NCI-H2196 (cell line): ENCODE data around the gene GDF2.

Source experiments
- DNase-seq: peaks from one replicate; lab custom pipeline; 2025; ENCODE audit not compliant: unreplicated experiment; lab: John Stamatoyannopoulos, UW

The GDF2 gene

DNA sequence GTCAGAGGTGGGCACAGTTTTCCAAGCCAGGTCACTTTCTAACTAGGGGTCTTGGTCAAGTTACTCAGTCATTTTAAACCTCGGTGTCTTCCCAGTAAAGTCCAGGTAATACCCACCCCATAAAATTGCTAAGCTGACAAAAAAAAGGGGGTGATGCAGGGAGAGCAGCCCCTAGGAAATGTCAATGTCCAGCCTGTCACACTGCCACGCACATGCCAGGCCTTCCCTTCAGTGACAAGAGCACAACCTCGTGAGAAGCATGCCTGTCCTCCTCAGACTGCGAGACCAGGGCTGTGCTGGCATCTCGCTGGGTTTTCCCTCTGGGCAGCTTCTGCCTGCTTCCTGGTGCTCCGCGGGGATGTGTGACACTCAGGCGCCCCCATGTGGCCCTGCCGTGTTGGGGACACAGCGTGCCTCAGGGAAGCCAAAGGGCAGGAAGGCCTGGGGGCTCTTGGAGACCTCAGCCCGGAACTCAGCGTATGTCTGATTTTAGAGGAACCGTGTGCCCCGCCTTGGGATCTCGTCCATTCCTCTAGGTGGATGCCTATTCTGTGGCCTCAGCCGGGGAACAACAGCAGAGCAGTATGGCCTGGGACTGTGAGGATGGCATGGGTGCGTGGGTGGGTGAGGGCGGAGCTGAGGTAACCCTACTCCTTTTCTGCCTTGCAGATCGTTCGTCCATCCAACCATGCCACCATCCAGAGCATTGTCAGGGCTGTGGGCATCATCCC lies 10.2 kb upstream of the GDF2 start:
- peak; percentile 56 for DNase-seq

DNA sequence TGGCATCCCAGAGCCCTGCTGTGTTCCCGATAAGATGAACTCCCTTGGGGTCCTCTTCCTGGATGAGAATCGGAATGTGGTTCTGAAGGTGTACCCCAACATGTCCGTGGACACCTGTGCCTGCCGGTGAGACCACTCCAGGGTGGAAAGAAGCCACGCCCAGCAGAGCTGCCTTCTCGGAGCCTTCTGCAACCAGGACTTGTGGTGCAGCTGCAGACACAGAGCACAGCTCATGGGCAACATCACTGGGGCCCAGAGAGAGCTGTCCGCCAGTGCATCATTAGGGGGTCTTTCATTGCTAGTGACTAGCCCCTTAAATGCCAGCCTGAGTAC lies 9.6 kb upstream of the GDF2 start:
- DNase-seq, result no peak

DNA sequence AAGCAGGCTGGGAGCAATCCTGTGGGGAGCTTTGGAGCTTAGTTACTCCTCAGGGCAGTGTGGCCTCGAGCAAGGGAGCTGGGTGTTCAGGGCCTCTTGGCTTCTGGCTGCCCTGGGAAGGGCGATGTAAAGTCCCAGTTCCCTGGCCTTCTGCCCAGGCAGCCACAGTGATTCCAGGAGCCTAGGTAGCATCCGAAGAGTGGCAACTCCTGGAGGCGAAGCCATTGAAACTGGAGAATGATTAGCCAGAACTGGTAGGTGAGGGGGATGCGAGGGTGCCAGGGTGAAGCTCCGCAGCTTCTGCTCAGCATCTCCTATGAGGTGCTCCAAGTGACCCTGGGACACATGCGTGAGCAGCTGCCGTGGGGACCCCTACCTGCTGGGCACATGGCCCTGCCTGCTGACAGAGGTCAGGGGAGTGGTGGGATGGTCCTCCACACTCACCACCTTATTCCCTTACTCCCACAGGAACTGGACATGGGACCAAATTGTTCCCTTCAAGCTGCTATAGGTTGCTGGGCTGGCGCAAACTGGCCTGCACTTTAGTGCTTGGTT lies 7.8 kb upstream of the GDF2 start:
- DNase-seq, result no peak

DNA sequence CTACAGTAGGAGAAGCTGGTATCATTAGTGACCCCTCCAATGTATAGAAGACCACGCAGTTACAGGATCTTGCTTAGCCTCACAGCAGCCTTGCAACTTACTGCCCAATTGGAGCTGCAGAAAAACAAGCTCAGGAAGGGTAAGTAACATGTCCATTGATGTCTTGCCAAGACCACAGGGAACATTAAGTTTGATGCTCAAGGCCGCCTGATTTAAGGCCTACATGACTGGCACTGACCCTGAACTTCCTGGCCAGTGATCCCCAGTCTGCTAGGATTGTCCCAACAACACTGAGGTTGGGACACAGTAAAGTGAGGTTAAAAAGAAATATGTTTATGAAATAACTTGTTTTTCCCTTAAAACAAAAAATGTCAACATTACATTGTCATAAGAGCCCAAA lies 6.8 kb upstream of the GDF2 start:
- DNase-seq, result no peak

DNA sequence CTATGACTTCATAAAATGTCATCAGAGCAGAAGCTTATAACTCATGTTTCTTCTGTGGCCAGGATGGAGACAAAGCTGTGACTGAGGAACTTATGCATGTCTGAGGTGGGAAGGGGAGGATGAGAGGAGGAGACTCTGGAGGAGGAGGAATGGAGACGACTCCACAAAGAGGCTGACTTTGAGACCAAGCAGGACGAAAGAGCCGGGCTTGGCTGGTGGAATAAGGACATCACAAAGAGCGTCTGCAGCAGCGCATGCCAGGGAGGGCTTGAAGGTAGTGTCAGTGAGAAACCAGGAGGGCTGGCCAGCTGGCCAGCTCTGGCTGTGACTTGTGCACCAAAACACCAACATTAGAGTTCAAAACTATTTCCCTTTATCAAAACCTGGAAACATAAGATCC lies 6.1 kb upstream of the GDF2 start:
- no peak for DNase-seq

DNA sequence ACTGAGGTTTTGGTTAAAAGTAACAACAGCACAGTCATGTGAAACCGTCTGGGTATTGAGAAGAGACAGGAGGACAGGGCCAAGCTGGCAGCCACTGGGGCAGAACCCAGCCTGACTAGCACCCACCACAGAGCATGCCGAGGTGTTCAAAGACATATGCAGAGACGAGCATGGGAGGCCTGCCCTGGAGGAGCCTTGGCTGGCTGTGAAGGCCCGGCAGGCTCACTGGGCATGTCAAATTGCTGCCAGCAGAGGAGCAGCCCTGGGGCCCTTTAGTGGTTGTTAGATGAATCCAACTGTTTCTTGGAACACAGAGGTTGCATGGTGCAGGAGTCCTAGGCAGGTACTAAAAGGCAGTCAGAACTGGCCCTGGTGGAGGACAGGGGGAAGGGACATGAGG lies 5.0 kb upstream of the GDF2 start:
- DNase-seq, result no peak

DNA sequence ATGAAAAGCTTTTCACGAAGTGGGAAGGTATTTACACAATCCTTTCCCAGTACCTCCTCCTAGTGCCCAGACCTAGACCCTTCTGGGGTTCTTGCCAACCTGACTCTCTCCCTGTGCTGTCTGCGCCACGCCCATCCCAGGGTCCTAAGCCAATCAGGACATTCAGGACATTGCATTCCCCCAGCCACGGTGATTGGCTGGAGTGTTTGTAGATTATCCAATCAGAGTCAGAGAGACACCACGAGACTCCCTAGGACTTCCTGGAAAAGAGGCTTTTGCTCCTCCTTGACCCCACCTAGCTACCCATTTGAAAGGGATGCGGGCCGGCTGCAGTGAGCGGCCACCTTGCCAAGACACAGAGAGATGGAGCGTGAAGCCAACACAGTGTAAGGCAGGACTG lies 3.5 kb upstream of the GDF2 start:
- no peak for DNase-seq

DNA sequence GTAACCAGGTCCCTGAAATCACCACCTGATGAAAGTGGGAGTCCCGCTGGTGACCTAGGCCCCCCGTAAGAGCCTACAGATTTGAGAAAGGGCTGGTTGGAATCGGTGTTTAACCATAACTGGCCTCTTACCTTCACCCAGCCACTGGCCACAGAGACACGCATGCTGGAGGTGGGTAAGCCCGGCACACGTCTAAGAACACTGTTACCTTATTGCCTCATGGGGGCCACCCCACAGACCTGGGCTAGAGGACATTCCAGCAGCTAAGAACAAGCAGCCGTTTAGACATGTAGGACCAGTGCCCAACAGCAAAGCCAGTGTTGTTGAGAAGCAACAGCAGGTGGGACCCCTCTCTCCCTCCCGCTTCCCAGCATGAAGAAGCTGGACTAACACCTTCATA lies 2.5 kb upstream of the GDF2 start:
- no peak for DNase-seq

DNA sequence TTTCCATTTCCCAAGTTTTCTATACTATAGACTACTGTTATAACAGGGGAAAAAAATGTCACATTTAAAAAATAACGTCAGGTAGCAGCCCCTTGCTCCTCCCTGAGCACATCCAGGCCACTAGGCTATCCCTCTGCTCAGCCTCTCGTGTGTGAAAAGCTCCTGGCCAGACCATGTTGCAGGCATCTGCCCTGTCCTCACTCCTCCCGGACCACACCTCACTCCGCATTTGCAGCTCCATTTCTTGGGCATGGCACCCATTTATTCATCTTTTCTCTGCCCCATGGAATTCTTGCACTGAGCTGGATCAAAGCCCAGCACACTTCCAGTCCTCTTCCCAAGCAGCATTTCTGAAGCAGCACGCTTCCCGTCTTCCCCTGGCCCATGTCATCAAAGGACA lies 1.4 kb upstream of the GDF2 start:
- no peak for DNase-seq

DNA sequence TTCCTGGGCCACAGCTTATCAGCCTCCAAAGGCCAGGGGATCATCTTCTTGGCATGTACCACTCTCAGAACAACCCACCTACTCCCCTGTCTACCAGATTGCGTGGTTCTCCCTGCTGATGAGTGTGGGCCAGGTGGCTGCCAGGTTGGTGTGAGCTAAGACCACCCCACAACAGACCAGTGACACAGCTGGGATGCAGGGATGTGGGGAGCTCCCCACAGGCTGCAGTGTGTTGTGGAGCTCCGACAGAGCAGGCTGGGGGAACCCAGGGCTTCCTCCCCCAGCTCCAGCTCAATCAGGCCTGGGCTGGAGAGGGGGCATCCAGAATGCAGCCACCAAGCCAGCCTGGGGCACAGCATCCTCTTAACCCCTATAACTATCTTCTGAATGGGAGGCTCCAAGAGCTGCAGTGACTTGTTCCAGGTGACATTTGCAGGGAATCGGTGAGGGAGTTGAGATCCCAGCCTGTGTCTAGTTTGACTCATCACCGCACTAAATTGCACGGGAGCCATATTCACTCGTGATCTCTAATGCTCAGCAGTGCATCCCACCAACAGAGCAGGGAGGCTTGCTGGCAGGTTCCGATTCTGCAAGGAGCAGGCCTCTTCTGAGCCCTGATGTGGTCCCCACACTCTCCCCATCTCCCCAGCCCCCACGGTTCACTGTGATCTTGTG lies 596 bp upstream of the GDF2 start:
- DNase-seq, result no peak

DNA sequence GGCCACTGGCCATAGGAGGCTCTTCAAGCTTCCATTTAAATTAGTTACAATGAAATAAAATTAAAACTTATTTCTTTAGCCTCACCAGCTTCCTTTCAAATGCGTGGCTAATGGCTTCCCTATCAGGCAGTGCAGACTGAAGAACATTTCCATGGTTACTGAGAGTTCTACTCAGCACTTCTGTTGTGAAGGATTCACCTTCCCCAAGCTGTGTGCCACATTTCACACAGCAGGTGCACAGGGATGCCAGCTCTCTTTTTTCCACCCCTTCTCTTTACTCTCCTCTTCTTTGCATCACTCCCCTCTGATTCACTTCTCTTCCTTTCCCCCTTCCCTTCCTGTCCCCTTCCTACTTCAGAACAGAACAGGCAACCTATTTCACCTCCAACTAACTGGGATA lies 833 bp downstream of the GDF2 start:
- no peak for DNase-seq

DNA sequence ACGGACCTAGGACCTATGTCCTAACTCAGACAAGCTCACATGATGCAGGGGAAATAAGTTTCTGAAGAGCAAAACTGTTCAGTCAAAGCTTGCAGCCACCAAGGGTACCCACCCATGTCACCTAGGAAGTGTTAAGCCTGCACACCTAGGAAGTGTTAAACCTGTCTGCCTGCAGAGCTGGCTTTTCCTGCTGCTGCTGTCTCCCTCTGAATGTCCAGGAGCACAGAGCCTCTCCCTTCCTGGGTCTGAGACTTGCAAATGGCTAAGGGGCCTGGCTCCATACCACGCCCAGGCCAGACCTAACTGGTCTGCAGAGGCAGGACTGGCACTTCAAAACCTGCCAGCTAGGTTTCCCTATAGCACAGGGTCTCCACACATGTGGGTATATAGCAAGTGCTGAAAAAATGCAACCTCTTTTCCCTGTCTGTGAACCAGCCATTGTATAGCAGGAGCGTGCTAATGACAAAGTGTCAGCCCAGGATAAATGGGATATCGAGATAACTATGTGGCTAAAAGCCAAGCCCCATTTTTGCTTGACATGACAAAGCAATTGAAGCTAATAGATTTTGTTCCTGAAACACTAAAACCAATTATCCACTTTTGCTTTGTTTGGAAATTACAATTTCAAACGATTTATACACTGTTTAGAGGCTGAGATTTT lies 1.5 kb downstream of the GDF2 start:
- no peak for DNase-seq

DNA sequence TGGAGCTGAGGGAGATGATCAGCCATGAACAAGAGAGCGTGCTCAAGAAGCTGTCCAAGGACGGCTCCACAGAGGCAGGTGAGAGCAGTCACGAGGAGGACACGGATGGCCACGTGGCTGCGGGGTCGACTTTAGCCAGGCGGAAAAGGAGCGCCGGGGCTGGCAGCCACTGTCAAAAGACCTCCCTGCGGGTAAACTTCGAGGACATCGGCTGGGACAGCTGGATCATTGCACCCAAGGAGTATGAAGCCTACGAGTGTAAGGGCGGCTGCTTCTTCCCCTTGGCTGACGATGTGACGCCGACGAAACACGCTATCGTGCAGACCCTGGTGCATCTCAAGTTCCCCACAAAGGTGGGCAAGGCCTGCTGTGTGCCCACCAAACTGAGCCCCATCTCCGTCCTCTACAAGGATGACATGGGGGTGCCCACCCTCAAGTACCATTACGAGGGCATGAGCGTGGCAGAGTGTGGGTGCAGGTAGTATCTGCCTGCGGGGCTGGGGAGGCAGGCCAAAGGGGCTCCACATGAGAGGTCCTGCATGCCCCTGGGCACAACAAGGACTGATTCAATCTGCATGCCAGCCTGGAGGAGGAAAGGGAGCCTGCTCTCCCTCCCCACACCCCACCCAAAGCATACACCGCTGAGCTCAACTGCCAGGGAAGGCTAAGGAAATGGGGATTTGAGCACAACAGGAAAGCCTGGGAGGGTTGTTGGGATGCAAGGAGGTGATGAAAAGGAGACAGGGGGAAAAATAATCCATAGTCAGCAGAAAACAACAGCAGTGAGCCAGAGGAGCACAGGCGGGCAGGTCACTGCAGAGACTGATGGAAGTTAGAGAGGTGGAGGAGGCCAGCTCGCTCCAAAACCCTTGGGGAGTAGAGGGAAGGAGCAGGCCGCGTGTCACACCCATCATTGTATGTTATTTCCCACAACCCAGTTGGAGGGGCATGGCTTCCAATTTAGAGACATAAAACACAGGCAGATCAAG lies 3.3 kb downstream of the GDF2 start:
- no peak for DNase-seq

DNA sequence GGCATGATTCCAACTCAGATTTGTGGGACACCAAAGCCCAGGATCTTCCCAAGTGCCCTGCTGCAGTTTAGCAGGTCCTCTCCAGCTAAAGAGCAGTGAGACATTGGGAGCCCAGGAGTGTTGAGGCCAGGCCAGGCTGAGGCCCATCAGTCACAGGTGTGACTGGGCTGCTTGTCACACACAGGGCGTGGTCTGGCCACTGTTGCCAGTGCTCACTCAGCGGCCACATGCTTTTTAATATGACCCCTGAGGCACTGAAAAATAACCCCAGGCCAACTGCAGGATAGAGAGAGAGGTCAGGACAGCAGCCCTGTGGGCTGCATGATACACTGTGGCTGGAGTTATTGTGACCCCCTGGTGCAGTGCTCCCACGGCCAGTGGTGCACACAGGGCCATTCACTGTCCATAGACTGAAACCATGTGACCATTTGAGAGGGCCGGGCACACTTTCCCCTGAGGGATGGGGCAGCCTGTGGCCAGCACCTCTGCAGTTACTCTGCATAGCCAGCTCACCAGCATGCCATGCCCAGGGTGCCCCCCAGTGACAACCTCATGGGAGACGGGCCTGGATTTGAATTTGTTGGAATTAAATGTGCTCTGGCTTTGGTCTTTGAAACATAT lies 4.2 kb downstream of the GDF2 start:
- no peak for DNase-seq

DNA sequence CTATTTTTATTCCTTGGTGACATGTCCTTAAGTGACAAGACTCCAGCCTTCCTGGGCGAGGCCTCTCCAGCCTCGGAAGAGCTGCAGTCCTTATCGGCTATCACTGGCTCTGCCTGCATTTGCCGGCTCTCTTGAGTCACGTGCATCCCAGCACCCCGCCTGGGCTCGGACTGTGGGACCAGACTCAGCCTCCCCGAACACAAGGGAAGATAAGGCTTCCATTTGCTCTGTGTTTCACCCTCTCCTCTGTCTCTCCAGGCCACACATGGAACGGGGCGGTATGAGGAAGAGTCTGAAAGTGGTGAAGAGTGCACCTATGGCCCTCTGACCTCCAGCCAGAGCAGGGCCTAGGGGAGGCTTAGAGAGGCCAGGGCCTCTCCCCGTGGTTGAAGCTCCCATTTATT lies 4.7 kb downstream of the GDF2 start:
- no peak for DNase-seq

DNA sequence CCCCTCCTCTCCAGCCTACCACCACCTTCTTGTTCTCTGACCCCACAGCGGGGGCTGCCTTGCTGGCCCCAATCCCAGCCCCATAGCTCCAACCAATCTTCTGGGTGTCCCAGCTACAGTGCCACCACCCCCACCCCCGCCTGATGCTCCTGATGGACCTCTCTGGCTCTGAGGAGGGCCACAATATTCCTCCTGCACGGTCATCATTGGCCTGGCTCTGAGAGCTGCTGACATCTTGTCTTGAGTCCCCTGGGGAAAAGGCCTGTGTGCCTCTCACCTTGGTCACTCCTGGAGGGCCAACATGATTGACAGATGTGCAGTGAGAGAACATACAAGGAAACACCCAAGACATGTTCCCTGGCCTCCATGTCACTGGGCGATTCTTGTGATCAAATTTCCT lies 7.6 kb downstream of the GDF2 start:
- DNase-seq, result no peak

DNA sequence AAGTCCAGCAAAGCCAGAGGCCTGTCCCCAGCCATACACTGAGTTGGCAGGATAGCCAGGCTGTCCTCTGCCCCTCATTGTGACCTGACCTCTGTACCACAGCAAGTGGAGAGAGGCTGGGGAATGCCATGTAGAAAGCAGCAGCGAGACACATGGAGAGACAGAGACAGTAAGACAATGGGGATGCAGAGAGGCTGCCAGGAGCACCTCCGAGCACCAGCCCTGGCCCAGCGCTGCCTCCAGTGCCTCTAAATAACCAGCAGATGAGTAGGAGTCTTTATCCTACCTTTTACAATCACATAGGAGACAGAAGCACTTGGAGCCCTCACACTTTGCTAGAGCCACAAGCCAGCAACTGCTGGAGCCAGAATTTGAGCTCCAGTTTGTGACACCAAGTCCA lies 8.1 kb downstream of the GDF2 start:
- no peak for DNase-seq

DNA sequence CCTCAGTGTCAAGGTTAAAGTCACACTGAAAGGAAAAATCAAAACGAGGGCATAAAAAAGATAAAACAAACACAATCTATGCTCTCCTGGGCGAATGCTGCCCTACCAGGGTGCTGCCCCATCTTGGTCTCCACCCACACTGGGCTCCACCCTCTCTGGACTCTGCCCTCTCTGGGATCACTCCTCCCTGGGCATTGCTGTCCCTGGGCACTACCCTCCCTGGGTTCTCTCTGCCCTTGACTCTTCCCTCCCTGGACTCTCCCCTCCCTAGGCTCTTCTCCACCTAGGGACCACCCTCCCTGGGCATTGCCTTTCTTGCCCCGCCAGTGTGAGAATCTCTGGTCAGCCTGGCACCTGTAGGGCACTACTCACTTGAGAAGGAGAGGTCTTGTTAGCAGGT lies 8.6 kb downstream of the GDF2 start:
- DNase-seq, result no peak

DNA sequence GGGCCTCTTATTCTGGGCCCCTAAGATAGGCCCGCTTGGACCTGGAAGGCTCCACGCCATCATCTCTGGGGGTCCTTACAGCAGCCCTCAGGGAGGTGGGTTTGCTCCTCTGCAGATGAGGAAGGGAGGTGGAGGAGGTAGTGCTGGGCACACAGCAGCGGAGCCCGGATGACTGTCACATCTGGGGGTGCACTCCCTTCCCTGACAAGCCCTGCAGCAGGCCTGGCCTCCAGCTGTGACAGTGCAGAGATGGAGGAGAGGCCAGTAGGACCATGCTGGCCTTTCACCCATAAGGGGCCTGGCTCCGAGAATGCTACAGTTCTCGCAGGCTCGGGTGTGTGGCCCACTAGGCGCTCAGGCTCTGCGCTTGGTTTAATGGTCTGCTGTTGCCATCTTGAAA lies 9.2 kb downstream of the GDF2 start:
- DNase-seq, result no peak

DNA sequence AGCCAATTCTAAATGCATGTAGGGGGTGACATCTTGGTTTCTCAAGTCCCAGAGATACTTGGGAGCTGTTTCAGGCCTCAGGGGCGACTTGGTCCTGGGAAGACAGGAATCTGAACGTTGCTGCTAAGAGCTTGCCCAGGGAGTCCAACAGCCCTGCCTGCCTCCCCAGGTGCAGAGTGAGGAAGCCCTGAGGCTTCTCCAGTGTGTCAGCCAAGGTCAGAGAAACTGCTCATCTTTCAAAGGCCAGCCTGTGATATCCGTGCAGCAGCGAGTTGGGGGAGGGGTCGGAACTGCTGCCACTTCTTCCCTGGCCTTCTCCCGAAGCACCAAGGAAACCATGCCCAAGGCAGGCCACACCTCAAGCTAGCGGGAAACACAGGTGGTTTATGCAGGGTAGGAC lies 9.7 kb downstream of the GDF2 start:
- DNase-seq, result no peak

DNA sequence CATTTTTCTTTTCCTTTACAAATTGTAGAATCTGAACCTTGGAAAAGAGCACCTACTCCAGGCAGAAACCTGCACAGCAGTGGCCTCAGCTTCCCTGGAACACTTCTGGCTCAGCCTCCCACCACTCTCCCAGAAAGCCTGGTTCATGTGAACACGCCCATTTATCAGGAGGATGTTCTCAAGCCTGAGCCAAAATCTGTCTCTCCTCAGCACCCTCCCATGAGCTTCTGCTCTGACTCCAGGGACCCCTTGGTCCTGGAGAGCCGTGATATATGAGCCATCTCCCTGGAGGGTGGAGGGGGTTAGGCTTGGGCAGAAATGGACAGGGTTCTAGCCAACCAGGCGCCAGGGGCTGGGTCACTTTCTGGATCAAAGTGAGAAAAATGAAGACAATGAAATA lies 10.1 kb downstream of the GDF2 start:
- DNase-seq, result no peak
